ENCODE measurements around the gene TXNDC8.

Gene TXNDC8

GRCh38 chr9:110266795-110267194 is 70.9 kb downstream of the TXNDC8 start:
- Histone ChIP-seq H3K36me3 (ENCODE audit: control insufficient read depth, insufficient read depth, low read length) (no peaks in the 10 kb centered on the region), H3K4me3 (ENCODE audit: low read length) (no peak overlapping the region), H3K4me1 (ENCODE audit: control insufficient read depth, insufficient read depth, low read length) (no peaks in the 10 kb centered on the region), H3K27me3 (ENCODE audit: control insufficient read depth, insufficient read depth, low read length) (no peaks in the 10 kb centered on the region), H3K9ac (ENCODE audit: low read length) (no peak overlapping the region), H3K9me3 (ENCODE audit: control insufficient read depth, low read length) (no peaks in the 10 kb centered on the region)

- H3K4me3 ChIP-seq (ENCODE audit: low read length): no peak overlapping the region
- peaks cover 22% of the 10 kb centered on the region for H3K4me1 ChIP-seq (ENCODE audit: control insufficient read depth, insufficient read depth, low read length)
- H3K9me3 ChIP-seq (ENCODE audit: control insufficient read depth, low read length): no peaks in the 10 kb centered on the region
- H3K9ac ChIP-seq (ENCODE audit: low read length): no peak overlapping the region
- no peaks in the 10 kb centered on the region for H3K27me3 ChIP-seq (ENCODE audit: control insufficient read depth, insufficient read depth, low read length)
- H3K36me3 ChIP-seq (ENCODE audit: control insufficient read depth, insufficient read depth, low read length): no peaks in the 10 kb centered on the region
Observed at GRCh38 chr9:110261632-110262031, 76.0 kb downstream of the TXNDC8 start.

GRCh38 chr9:110260911-110261310 is 76.8 kb downstream of the TXNDC8 start:
- H3K9ac ChIP-seq (ENCODE audit: low read length): no peak overlapping the region
- H3K36me3 ChIP-seq (ENCODE audit: control insufficient read depth, insufficient read depth, low read length): no peaks in the 10 kb centered on the region
- no peaks in the 10 kb centered on the region for H3K27me3 ChIP-seq (ENCODE audit: control insufficient read depth, insufficient read depth, low read length)

GRCh38 chr9:110259566-110259965 is 78.1 kb downstream of the TXNDC8 start:
- Histone ChIP-seq H3K4me3 (ENCODE audit: low read length) (no peak overlapping the region), H3K27me3 (ENCODE audit: control insufficient read depth, insufficient read depth, low read length) (no peaks in the 10 kb centered on the region), H3K36me3 (ENCODE audit: control insufficient read depth, insufficient read depth, low read length) (no peaks in the 10 kb centered on the region), H3K9me3 (ENCODE audit: control insufficient read depth, low read length) (no peaks in the 10 kb centered on the region), H3K9ac (ENCODE audit: low read length) (no peak overlapping the region), H3K4me1 (ENCODE audit: control insufficient read depth, insufficient read depth, low read length) (peaks cover 25% of the 10 kb centered on the region)

More at GRCh38 chr9:110260911-110261310, 76.8 kb downstream of the TXNDC8 start:
- peaks cover 22% of the 10 kb centered on the region for H3K4me1 ChIP-seq (ENCODE audit: control insufficient read depth, insufficient read depth, low read length)
- H3K9me3 ChIP-seq (ENCODE audit: control insufficient read depth, low read length): no peaks in the 10 kb centered on the region
- no peak overlapping the region for H3K4me3 ChIP-seq (ENCODE audit: low read length)

GRCh38 chr9:110258690-110259091 is 79.0 kb downstream of the TXNDC8 start:
- no peak overlapping the region for H3K4me3 ChIP-seq (ENCODE audit: low read length)
- H3K9me3 ChIP-seq (ENCODE audit: control insufficient read depth, low read length): no peaks in the 10 kb centered on the region
- peaks cover 33% of the 10 kb centered on the region for H3K4me1 ChIP-seq (ENCODE audit: control insufficient read depth, insufficient read depth, low read length)
- no peak overlapping the region for H3K9ac ChIP-seq (ENCODE audit: low read length)
- no peaks in the 10 kb centered on the region for H3K36me3 ChIP-seq (ENCODE audit: control insufficient read depth, insufficient read depth, low read length)
- H3K27me3 ChIP-seq (ENCODE audit: control insufficient read depth, insufficient read depth, low read length): no peaks in the 10 kb centered on the region

GRCh38 chr9:110257956-110258355 is 79.7 kb downstream of the TXNDC8 start:
- no peaks in the 10 kb centered on the region for H3K9me3 ChIP-seq (ENCODE audit: control insufficient read depth, low read length)
- peaks cover 38% of the 10 kb centered on the region for H3K4me1 ChIP-seq (ENCODE audit: control insufficient read depth, insufficient read depth, low read length)
- no peaks in the 10 kb centered on the region for H3K27me3 ChIP-seq (ENCODE audit: control insufficient read depth, insufficient read depth, low read length)
- no peaks in the 10 kb centered on the region for H3K36me3 ChIP-seq (ENCODE audit: control insufficient read depth, insufficient read depth, low read length)
- H3K9ac ChIP-seq (ENCODE audit: low read length): peak overlapping the region; percentile 74
- no peak overlapping the region for H3K4me3 ChIP-seq (ENCODE audit: low read length)

GRCh38 chr9:110257097-110257841 is 80.4 kb downstream of the TXNDC8 start:
- Histone ChIP-seq H3K27me3 (ENCODE audit: control insufficient read depth, insufficient read depth, low read length) (no peaks in the 10 kb centered on the region), H3K4me1 (ENCODE audit: control insufficient read depth, insufficient read depth, low read length) (peaks cover 43% of the 10 kb centered on the region), H3K9ac (ENCODE audit: low read length) (peak overlapping the region; percentile 74), H3K9me3 (ENCODE audit: control insufficient read depth, low read length) (no peaks in the 10 kb centered on the region), H3K4me3 (ENCODE audit: low read length) (peak overlapping the region; percentile 62), H3K36me3 (ENCODE audit: control insufficient read depth, insufficient read depth, low read length) (no peaks in the 10 kb centered on the region)

GRCh38 chr9:110256380-110257096 is 81.1 kb downstream of the TXNDC8 start, which contains the start of gene TXN:
Gene TXN (minus strand): TSS chr9:110256507. CDS start chr9:110256435, 72 bp downstream.
- Histone ChIP-seq H3K4me1 (ENCODE audit: control insufficient read depth, insufficient read depth, low read length) (peaks cover 50% of the 10 kb centered on the region), H3K4me3 (ENCODE audit: low read length) (peak within 1 kb of the TSS; percentile 62), H3K9ac (ENCODE audit: low read length) (peak within 1 kb of the TSS; percentile 90), H3K36me3 (ENCODE audit: control insufficient read depth, insufficient read depth, low read length) (no peaks in the 10 kb centered on the region), H3K27me3 (ENCODE audit: control insufficient read depth, insufficient read depth, low read length) (no peaks in the 10 kb centered on the region), H3K9me3 (ENCODE audit: control insufficient read depth, low read length) (no peaks in the 10 kb centered on the region)

- H3K36me3 ChIP-seq (ENCODE audit: control insufficient read depth, insufficient read depth, low read length): no peaks in the 10 kb centered on the region
- no peaks in the 10 kb centered on the region for H3K9me3 ChIP-seq (ENCODE audit: control insufficient read depth, low read length)
- H3K4me3 ChIP-seq (ENCODE audit: low read length): peak overlapping the region; percentile 53
- peak overlapping the region; percentile 90 for H3K9ac ChIP-seq (ENCODE audit: low read length)
- H3K4me1 ChIP-seq (ENCODE audit: control insufficient read depth, insufficient read depth, low read length): peaks cover 50% of the 10 kb centered on the region
- no peaks in the 10 kb centered on the region for H3K27me3 ChIP-seq (ENCODE audit: control insufficient read depth, insufficient read depth, low read length)
Observed at GRCh38 chr9:110255463-110256379, 81.9 kb downstream of the TXNDC8 start.

GRCh38 chr9:110255034-110255462 is 82.6 kb downstream of the TXNDC8 start:
- Histone ChIP-seq H3K27me3 (ENCODE audit: control insufficient read depth, insufficient read depth, low read length) (no peaks in the 10 kb centered on the region), H3K36me3 (ENCODE audit: control insufficient read depth, insufficient read depth, low read length) (no peaks in the 10 kb centered on the region), H3K4me1 (ENCODE audit: control insufficient read depth, insufficient read depth, low read length) (peaks cover 56% of the 10 kb centered on the region), H3K9ac (ENCODE audit: low read length) (peak overlapping the region; percentile 90), H3K9me3 (ENCODE audit: control insufficient read depth, low read length) (no peaks in the 10 kb centered on the region), H3K4me3 (ENCODE audit: low read length) (peak overlapping the region; percentile 53)

- Histone ChIP-seq H3K4me1 (ENCODE audit: control insufficient read depth, insufficient read depth, low read length) (peaks cover 61% of the 10 kb centered on the region), H3K4me3 (ENCODE audit: low read length) (peak overlapping the region; percentile 53), H3K9me3 (ENCODE audit: control insufficient read depth, low read length) (no peaks in the 10 kb centered on the region)
Observed at GRCh38 chr9:110254500-110254899, 83.2 kb downstream of the TXNDC8 start.

More at GRCh38 chr9:110254500-110254899, 83.2 kb downstream of the TXNDC8 start:
- Histone ChIP-seq H3K36me3 (ENCODE audit: control insufficient read depth, insufficient read depth, low read length) (peaks cover under 1% of the 10 kb centered on the region), H3K9ac (ENCODE audit: low read length) (peak overlapping the region; percentile 90), H3K27me3 (ENCODE audit: control insufficient read depth, insufficient read depth, low read length) (no peaks in the 10 kb centered on the region)

Data from mucosa of stomach (tissue), 1 donor.